Medulla oblongata (tissue), 1 donor: ENCODE measurements around the gene TAP2.
"Not testable (repeated sequence)": the region's sequence is repeated elsewhere in the genome, so short reads cannot be mapped to it uniquely, and the experiment has no call there.

Experiments used
- DNase-seq: peaks from one replicate; pipeline ENCODE4 v3.0.0-alpha.2; 2015; ENCODE audit errors: extremely low spot score

Gene TAP2

DNA sequence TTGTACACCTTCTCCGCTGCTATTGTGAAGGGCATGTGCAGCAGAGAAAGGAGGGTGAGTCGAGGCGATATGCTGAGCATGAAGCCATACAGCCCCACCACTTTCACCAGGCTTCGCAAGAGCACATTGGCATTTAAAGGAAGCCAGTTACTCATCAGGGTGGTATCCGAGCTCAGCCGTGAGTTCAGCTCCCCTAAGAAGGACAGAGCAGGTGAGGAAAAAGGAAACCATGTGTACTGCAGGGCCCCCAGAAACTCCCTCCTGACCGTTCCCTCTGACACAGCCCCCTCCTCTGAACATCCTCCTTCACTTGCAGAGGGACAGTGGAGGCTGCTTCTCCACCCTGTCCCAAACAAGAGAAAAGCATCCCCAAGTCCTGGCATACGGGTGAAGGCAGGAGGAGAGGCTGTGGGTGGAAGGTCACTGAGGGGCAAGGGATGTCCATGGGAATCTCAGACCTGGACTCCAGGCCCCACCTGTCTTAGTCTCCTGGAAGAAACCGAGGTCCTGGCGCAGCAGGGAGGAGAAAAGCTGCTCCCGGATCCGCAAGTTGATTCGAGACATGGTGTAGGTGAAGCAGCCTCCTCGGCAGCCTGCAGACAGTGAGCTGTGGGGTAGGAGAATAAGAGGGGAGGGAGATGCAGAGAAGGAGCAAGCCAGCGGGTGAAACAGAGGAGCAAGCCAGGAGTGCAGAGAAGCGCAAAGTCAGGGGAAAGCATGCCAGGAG, 3.2 kb downstream of the TAP2 start:
- DNase-seq: no peak

DNA sequence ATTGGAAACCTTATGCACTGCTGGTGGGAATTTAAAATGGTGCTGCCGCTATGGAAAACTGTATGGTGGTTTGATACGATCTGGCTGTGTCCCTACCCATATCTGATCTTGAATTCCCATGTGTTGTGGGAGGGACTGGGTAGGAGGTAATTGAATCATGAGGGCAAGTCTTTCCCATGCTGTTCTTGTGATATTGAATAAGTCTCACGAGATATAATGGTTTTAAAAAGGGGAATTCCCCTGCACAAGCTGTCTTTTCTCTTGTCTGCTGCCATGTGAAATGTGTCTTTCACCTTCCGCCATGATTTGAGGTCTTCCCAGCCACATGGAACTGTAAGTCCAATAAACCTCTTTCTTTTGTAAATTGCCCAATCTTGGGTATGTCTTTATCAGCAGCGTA, 4.9 kb downstream of the TAP2 start:
- DNase-seq: no peak

DNA sequence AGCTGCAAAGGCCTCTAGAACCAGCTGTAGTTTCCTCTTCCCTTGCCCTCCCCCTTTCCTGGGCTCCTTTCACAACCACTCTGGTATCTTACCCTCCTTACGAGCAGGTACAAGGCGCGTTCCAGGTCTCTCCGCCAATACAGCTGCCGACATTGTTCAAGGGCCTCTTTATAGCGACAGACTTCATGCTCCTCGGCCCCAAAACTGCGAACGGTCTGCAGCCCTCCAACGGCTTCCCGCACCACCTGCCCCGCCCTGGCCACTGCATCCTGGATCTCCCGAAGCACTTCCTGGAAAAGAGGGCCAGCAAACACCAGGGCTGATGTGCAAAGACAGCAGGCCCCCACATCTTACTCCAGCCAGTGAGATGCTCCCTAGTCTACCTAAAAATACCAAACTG, 6.0 kb downstream of the TAP2 start:
- no peak for DNase-seq

DNA sequence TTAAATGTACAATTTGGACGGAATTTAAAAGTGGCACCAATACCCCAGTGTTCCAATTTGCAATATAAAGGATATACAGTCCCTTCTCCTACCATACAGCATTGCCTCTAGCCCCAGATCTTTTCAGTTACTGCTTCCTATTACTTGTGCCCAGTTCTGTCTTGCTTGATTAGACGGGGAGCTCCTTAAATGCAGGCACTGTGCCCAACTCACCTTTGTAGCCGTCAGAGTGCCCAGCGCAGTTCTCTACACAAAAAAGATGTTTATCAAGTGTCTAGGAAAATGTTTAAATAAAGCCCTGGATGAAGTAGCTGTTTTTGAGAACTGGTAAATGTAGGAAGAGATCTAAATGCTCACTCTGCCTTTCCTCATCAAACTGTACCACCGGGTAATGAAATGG, 7.6 kb downstream of the TAP2 start:
- DNase-seq: no peak

DNA sequence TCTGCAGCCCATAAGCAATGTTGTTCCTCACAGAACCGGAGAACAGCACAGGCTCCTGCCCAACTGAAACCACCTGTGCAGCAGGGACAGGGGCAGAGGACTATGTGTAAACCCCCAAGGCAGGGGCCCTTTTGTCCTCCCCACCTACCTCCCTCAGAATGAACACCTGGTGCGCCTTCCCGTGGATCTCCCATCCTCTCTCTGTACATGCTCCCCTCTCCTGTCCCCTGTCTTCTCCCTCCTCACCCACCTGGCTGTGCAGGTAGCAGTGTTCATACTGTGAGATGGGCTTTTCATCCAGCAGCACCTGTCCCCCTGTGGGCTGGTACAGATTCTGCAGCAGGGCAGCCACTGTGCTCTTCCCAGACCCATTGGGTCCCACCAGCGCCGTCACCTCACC, 8.5 kb downstream of the TAP2 start:
- no peak for DNase-seq

DNA sequence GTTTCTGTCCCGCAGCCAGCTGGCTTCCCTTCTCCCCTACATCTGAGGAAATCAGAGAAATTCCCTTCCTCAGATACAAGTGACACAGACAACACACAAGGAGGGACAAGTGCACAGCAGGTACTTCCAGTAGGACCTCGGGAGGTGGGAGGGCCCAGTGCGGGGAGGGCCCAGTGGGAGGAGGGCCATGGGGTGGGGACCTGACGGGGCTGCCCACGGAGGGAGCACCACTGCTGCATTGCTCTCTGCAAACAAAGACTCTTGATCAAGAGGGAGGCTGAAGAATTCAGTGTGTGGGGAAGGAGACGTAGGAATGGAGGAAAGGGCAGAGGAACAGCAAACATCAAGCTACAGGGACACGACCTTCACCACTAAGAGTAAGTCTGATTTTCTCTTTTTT, 9.0 kb downstream of the TAP2 start:
- no peak for DNase-seq

DNA sequence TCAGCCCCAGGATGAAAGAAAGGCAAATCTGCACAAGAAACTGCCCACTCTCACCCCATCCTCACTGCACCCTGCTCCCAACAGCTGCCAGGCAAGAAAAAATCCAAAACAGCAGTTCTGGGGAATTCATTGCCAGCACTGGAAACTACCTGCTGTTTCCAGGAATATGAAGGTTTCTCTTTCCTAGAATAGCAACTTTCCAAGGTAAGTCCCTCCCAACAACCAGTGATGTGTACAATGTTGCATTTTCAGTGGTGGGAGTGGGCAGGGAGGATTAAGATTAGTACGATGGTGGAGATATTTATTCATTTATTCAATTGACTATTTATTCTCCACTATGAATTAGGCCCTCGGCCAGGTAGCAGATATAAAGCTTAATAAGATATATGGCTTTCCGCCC, 11.5 kb downstream of the TAP2 start:
- no peak for DNase-seq

DNA sequence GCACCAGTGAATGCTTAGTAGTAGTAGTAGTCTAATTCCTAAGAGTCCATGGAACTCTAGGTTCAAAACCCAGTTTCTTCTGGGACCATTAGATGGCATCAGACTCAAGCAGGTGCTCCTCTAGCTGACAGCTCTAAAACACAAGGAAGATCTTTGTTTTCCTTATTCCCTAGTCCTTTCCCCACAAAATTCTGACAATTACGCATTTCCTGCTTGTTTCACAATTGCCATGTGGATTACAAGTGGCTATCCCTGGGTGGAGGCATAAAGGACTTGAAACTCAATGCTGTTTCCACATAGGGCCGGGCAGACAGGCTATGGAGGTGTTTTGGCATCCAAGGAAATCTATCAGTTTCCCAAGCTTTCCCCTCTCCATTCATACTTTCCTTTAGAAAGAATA, 12.6 kb downstream of the TAP2 start:
- DNase-seq: peak; percentile 49

DNA sequence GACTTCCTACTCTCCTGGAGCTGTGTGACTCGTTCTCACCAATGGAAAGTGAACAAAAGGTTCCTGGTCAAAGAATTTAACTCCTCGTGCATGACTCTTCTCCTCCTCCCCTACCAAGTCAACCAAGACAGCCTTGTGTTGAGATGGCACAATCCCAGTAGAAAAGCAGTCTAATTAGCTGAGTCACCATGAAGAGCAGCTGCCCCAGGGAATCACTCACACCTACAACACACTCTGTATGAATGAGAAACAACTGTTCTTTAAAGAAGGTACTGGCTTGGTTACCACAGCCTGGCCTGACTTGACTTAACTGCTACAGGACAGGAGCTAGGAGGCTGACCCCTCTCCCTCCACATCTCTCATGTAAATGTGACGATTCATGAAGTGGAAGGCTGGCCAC, 18.8 kb downstream of the TAP2 start:
- no peak for DNase-seq

DNA sequence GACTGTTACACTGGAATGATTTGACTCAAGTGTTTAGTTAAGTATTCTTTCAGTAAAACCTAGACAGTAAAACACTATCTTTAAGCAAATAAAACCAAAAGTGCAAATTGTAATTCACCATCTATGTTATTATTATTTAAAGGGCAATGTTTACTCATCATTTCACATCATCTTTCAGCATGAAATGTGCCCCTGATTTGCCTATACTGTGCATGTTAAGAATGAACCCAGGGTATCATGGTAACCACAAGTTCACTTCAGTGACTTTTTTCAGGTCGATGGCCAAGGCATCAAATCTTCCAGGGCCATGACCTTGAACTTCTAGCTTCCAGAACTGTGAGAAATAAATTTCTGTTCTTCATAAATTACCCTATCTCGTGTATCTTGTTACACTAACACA, 19.7 kb downstream of the TAP2 start:
- DNase-seq: no peak

DNA sequence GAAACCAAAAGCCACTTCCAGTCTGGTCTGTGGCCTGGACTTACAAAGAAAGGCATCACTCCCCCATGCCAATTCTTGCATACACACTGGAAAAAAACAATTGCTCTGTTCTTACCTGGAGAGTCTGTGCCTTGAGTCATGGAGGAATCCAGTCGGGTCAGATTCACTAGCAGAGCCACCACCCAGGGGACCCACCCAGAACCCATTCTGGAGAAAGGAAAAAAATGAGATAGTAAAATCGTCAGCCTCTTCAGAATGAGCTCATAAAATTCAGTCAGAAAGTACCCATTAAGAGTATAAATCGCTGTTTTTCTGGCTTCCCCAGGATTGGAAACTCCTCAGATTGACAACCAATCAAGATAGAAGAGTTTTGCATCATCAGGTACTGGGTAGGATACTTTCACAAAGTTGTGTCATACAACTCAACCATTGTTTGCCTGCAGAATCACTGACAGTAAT, 21.8 kb downstream of the TAP2 start, which contains the start of gene HLA-DOB:
HLA-DOB (minus strand) TSS at position 257 of the 459 bp plus-strand sequence; CDS start at position 206, 51 bp downstream.
- DNase-seq: peak; percentile 71

DNA sequence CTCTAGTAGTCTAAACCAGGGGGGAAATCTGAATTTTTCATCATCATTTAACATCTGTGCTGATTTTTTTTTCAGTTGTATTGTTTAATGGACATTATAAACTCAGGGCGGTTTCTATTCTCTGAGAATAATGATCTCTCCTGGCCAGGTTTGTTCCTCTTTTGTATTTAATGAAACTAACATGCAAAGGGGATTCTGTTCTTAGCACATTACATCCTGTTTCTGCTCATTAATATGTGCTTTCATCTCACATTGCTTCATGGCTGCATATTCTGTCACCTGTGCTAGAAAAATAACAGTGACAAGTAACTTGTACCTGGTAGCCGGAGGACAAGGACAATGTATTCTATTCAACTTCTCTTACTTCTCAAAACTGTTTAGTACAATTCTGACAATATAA, 22.5 kb downstream of the TAP2 start:
- no peak for DNase-seq

DNA sequence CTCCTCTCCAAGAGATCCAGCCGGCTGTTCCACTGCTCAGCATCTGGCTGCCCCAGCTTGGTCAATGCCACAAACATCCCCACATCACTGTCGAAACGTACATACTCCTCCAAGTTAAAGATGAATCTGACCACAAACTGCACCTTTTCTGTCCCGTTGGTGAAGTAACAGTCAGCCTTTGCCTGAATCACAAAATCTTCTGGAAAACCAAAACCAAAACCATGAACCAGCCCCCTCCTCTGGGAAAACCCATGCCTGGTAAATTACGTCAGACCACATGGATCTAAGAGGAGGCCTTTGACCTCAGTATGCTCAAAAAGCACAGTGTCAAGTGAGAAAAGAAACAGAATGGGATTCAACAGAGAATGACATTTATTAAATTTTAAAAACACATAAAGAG, 23.4 kb downstream of the TAP2 start:
- no peak for DNase-seq

DNA sequence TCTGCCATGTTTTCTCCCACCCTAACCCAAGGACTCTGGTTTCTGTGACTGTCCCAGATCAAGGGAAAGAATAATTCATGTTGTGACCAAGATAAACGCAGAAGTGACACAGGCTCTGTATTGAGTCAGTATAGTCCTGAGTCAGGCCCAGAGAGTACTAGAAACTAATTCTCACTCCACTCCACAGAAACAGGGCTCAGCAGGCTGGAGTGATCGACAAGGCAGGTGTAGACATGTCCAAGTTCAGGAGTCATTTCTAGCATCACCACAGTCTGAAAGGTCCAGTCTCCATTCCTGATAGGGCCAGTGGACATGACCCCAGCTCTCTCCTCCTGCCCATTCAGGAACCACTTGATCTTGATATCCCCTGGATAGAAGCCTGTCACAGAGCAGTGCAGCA, 24.4 kb downstream of the TAP2 start:
- no peak for DNase-seq

DNA sequence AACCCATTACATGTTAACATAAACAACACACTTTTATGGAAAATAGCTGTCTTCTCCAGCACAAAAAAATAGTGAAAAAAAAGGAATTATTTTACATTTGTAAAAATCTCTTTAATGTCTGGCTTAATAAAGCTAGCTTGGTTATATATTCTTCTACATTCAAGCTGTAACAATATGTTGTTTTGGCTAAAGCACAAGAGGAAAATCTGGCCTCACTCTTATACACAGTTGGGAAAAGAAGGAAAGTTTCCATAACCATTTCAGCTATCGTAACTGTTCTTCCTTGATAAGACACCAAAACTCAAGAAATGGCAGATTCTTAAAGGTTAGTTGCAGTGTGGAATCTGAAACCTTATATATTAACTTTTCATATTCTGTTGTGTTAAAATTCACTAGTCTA, 29.4 kb downstream of the TAP2 start:
- no peak for DNase-seq

DNA sequence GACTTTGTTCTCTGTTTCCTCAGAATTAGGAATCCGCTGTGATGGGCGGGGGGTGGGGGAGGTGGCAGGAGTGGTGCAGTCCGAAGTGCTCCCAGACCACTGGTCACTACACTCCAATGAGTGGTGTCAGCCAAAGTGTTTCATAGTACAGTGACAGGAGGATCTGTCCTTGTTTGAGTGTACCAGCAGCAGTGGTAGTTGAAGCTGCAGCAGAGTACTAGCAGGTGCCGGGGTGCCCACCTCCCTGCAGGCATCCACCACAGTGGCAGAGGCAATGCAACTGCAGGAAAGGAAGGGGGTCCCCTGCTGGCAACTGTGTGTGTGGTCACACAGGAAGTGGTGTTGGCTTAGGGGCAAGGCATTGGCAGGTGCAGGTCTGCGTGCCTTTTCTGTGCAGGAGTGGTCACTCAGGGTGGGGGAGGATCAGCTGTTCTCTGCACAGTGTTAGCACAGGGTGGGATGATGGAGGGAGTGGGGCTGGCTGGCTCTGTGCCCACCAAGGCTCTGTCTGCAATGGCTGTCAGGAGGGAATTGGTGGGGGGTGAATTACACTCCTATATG, 31.4 kb downstream of the TAP2 start:
- no peak for DNase-seq

DNA sequence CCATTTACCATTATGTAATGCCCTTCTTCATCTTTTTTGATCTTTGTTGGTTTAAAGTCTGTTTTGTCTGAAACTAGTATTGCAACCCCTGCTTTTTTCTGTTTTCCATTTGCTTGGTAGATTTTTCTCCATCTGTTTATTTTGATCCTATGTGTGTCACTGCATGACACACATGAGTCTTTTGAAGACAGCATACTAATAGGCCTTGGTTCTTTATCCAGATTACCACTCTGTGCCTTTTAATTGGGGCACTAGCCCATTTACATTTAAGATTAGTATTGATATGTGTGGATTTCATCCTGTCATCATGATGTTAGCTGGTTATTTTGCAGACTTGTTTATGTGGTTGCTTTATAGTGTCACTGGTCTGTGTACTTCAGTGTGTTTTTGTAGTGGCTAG, 33.1 kb downstream of the TAP2 start:
- DNase-seq: not testable (repeated sequence)

DNA sequence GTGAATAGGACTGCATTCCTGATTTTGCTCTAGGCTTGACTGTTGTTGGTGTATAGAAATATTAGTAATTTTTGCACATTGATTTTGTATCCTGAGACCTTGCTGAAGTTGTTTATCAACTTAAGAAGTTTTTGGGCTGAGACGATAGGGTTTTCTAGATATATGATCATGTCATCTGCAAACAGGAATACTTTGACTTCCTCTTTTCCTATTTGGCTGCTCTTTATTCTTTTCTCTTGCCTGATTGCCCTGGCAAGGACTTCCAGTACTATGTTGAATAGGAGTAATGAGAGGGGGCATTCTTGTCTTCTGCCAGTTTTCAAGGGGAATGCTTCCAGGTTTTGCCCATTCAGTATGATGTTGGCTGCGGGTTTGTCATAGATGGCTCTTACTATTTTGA, 35.1 kb downstream of the TAP2 start:
- peak; percentile 22 for DNase-seq

DNA sequence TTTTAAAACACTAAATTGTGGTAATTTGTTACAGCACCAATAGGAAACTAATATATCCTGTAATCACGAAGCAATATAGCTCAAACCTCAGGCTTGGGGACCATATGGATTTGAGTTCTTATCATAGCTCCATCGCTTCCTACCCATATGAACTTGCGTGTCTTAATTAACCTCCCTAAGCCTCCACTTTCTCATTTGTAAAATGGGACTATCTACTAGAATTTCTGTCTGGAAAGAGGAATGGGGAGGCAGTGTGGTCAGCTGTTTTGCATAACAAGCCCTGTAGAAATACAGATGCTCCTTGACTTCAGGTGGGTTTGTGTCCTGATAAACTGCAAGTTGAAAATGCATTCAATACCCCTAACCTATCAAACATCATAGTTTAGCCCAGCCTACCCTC, 38.8 kb downstream of the TAP2 start:
- DNase-seq: no peak

DNA sequence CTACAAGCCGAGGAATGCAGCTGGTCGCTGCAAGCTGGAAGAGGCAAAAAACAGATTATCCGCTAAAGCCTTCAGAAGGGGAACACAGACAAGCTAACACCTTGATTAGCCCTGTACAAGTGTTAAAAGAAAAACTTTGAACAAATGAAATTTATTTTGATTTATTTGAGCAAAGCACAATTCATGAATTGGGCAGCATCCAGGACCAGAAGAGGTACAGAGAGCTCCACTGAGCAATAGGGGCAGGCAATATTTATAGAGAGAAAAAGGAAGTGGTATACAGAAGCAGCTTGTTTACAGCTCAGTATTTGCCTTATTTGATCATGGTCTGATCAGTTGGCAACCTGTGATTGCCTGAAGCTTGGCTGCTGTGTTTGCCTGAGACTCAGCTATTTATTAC, 39.4 kb downstream of the TAP2 start:
- DNase-seq: no peak

DNA sequence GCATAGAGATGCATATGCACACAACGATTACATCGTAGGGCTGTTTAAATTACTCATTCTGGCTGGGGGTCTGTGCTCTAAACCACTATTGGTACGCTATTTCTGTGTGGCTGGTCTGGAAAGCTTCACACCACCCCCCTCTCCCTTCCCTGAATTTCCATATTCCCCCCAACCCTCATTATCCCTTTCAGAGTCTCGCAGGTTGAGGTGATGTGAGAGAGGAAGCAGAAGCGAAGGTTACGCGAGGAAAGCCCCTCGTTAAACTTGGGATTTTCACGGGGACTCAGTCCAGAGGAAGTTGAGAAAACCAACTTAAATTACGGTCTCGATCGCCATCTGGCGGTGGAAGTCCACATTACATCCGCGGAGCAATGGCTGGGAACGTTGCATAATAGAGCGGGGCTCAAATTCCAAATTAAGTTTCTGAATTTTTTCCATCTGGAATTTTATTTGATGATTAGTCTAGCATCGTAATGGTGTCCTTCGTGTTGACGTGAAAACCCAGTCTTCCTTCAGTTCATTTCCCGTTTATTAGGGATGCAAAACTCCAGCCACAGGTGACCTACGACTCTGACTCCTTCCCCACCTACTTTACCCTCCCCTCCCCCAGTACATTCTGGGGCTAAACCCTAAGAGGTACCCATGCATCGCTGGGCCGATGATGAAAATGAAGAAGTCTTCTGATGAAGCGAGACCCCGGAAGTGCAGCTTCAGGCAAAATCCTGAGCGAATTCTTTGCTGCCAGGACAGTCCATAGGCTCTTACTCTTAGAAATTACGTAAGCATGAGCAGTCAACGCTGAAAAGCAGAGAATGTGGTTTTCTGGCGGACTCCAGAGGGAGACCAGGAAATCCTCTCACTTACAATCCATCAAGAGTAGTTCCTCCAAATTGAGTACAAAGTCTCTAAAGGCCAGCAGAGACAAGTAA, 41.4 kb downstream of the TAP2 start:
- peak; percentile 81 for DNase-seq

DNA sequence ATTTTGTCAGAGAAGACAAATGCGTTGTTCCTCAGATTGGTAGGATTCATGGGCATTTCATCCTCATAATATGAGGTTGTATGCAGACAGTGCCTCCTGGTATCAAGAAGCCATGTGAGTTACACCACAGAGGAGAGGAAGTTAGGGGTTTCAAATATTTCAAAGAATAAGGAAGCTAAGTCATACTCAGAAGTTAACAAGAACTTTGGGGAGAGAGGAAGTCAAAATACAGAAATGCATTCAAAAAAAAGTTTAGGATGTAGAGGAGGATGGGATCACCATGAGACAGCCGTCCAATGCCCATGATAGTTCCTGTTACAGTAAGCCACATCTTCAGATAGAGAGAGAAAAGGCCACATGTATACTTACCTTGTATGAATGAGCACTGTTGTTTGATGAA, 44.0 kb downstream of the TAP2 start:
- DNase-seq: peak; percentile 60
